H9 (cell line): Measurements from ENCODE around the gene HOMER3. TPM values are rescaled to one million over a fixed set of nuclear protein-coding genes. Genes with fewer than 3 reads are reported as not detected.

Source experiments
- DNase-seq: peaks from one replicate; pipeline ENCODE4 v3.0.0-alpha.2; 2017
- H2AFZ ChIP-seq: one replicate; pipeline ENCODE4 v1.6.1; 2013; ENCODE audit warnings: mild to moderate bottlenecking, low read length, control low read depth, moderate library complexity
- H2AK5ac ChIP-seq: 2 replicates; pipeline ENCODE4 v1.6.1; 2013; ENCODE audit warnings: low read length, control low read depth, mixed read lengths; ENCODE audit not compliant: insufficient read length
- H2BK120ac ChIP-seq: one replicate; pipeline ENCODE4 v1.6.1; 2013; ENCODE audit warnings: low read depth, mild to moderate bottlenecking, low read length, control low read depth, inconsistent platforms; ENCODE audit not compliant: poor library complexity, severe bottlenecking
- H2BK12ac ChIP-seq: 2 replicates; pipeline ENCODE4 v1.6.1; 2013; ENCODE audit warnings: low read length, control low read depth, mixed read lengths, low read depth; ENCODE audit not compliant: insufficient read length
- H2BK15ac ChIP-seq: 2 replicates; pipeline ENCODE4 v1.6.1; 2013; ENCODE audit warnings: low read depth, low read length, control low read depth
- H2BK20ac ChIP-seq: one replicate; pipeline ENCODE4 v1.6.1; 2013; ENCODE audit warnings: low read depth, mild to moderate bottlenecking, low read length, control low read depth, inconsistent platforms; ENCODE audit not compliant: poor library complexity, severe bottlenecking
- H2BK5ac ChIP-seq: 2 replicates; pipeline ENCODE4 v1.6.1; 2013; ENCODE audit warnings: low read length, control low read depth, mixed read lengths; ENCODE audit not compliant: insufficient read length
- H3K14ac ChIP-seq: 2 replicates; pipeline ENCODE4 v1.6.1; 2013; ENCODE audit warnings: low read length, control low read depth; ENCODE audit not compliant: insufficient read depth
- H3K18ac ChIP-seq: 2 replicates; pipeline ENCODE4 v1.6.1; 2013; ENCODE audit warnings: low read depth, mild to moderate bottlenecking, mixed read lengths, low read length, control low read depth; ENCODE audit not compliant: insufficient read length
- H3K23ac ChIP-seq: 2 replicates; pipeline ENCODE4 v1.6.1; 2013; ENCODE audit warnings: low read length, control low read depth, mixed read lengths, low read depth; ENCODE audit not compliant: insufficient read length
- H3K23me2 ChIP-seq: 2 replicates; pipeline ENCODE4 v1.6.1; 2013; ENCODE audit warnings: low read depth, mild to moderate bottlenecking, mixed read lengths, low read length, control low read depth; ENCODE audit not compliant: insufficient read length, poor library complexity, severe bottlenecking
- H3K27ac ChIP-seq: 2 replicates; pipeline ENCODE4 v1.5.1; 2013; ENCODE audit warnings: low read length, control low read depth, mixed read lengths, low read depth; ENCODE audit not compliant: insufficient read length
- H3K27me3 ChIP-seq: 2 replicates; pipeline ENCODE4 v1.6.1; 2013; ENCODE audit warnings: low read length, control low read depth, inconsistent platforms; ENCODE audit not compliant: insufficient read depth
- H3K4ac ChIP-seq: 2 replicates; pipeline ENCODE4 v1.6.1; 2013; ENCODE audit warnings: low read depth, mild to moderate bottlenecking, control low read depth, inconsistent platforms, low read length, moderate library complexity
- H3K4me1 ChIP-seq: 2 replicates; pipeline ENCODE4 v1.6.1; 2013; ENCODE audit warnings: low read length, control low read depth, inconsistent platforms; ENCODE audit not compliant: insufficient read depth
- H3K4me2 ChIP-seq: 2 replicates; pipeline ENCODE4 v1.6.1; 2013; ENCODE audit warnings: low read length, control low read depth, mixed read lengths; ENCODE audit not compliant: insufficient read length, insufficient read depth
- H3K56ac ChIP-seq: 2 replicates; pipeline ENCODE4 v1.6.1; 2013; ENCODE audit warnings: low read depth, mild to moderate bottlenecking, mixed read lengths, low read length, control low read depth; ENCODE audit not compliant: insufficient read length
- H3K79me1 ChIP-seq: 2 replicates; pipeline ENCODE4 v1.6.1; 2013; ENCODE audit warnings: low read depth, mild to moderate bottlenecking, moderate library complexity, low read length, control low read depth, inconsistent platforms; ENCODE audit not compliant: insufficient read depth, poor library complexity, severe bottlenecking
- H3K79me2 ChIP-seq: 2 replicates; pipeline ENCODE4 v1.6.1; 2013; ENCODE audit warnings: low read length, control low read depth, inconsistent platforms; ENCODE audit not compliant: insufficient read depth
- H3K9ac ChIP-seq: 2 replicates; pipeline ENCODE4 v1.6.1; 2013; ENCODE audit warnings: low read length, control low read depth, mixed read lengths; ENCODE audit not compliant: insufficient read length; ENCODE audit errors: extremely low read depth
- H3K9me3 ChIP-seq: one replicate; pipeline ENCODE4 v1.6.1; 2013; ENCODE audit warnings: low read depth, low read length, inconsistent platforms; ENCODE audit not compliant: control insufficient read depth
- H3T11ph ChIP-seq: one replicate; pipeline ENCODE4 v1.6.1; 2013; ENCODE audit warnings: mild to moderate bottlenecking, low read length, control low read depth, inconsistent platforms
- H4K20me1 ChIP-seq: one replicate; pipeline ENCODE4 v1.6.1; 2013; ENCODE audit not compliant: control insufficient read depth, insufficient read length, insufficient read depth
- H4K5ac ChIP-seq: 2 replicates; pipeline ENCODE4 v1.6.1; 2013; ENCODE audit warnings: low read depth, mild to moderate bottlenecking, mixed read lengths, low read length, control low read depth; ENCODE audit not compliant: insufficient read length
- H4K8ac ChIP-seq: replicated peaks from 2 replicates; pipeline ENCODE4 v1.6.1; 2013; ENCODE audit warnings: low read length, control low read depth, mixed read lengths, low read depth; ENCODE audit not compliant: insufficient read length
- H4K91ac ChIP-seq: 2 replicates; pipeline ENCODE4 v1.6.1; 2013; ENCODE audit warnings: low read depth, mild to moderate bottlenecking, moderate library complexity, mixed read lengths, low read length, control low read depth; ENCODE audit not compliant: insufficient read length
- H3K27ac Mint-ChIP-seq, 3 experiments: 2 replicates in 2 of 3; 3 replicates in 1 of 3; pipeline ENCODE4 v1.8.0; 2020 to 2021; ENCODE audit warnings: mixed read lengths in 3 of 3, mild to moderate bottlenecking in 1 of 3, moderate library complexity in 1 of 3
- H3K27me3 Mint-ChIP-seq: 2 replicates; pipeline ENCODE4 v1.8.0; 2021; ENCODE audit warnings: low read depth, mild to moderate bottlenecking, moderate library complexity, mixed read lengths
- H3K36me3 Mint-ChIP-seq, 3 experiments: 2 replicates in 2 of 3; 3 replicates in 1 of 3; pipeline ENCODE4 v1.8.0; 2020 to 2021; ENCODE audit warnings: low read depth in 3 of 3, mixed read lengths in 3 of 3; ENCODE audit not compliant: insufficient read depth in 1 of 3
- H3K4me1 Mint-ChIP-seq, 2 experiments: 2 replicates each; pipeline ENCODE4 v1.8.0; 2020; ENCODE audit warnings: mixed read lengths in 2 of 2
- H3K4me3 Mint-ChIP-seq, 2 experiments: 2 replicates in 1 of 2; 3 replicates in 1 of 2; pipeline ENCODE4 v1.8.0; 2020 to 2021; ENCODE audit warnings: mild to moderate bottlenecking in 2 of 2, mixed read lengths in 2 of 2, moderate library complexity in 1 of 2
- H3K9me3 Mint-ChIP-seq, 2 experiments: 2 replicates in 1 of 2; 3 replicates in 1 of 2; pipeline ENCODE4 v1.8.0; 2020; ENCODE audit warnings: mild to moderate bottlenecking in 2 of 2, mixed read lengths in 2 of 2, moderate library complexity in 1 of 2
- WGBS: extraction: QIAGEN DNeasy Blood & Tissue Kit; methylation state at CpG from one replicate; pipeline ENCODE4 v1.1.7; 2013; ENCODE audit warnings: missing lambda C conversion rate, low lambda C conversion rate, mixed read lengths; ENCODE audit not compliant: insufficient read length; ENCODE audit errors: extremely low coverage; 5-methylcytosine and 5-hydroxymethylcytosine counted together
- total RNA-seq: library from RNA; stranded (reverse); gene quantifications from 2 replicates; pipeline ENCODE4 v1.2.1, GENCODE V29; 2021
- TF ChIP-seq, protein P1 (sequence below): fragments of 200-600 bp; sonication (generic); conservative IDR thresholded peaks from 3 replicates; pipeline ENCODE4 v1.8.0; 2021; ENCODE audit warnings: antibody characterized with exemption, mild to moderate bottlenecking

Gene HOMER3
- total RNA-seq, 1 experiment from 2014 or later, result 20.2 TPM

- Mint-ChIP-seq H3K9me3 (no peaks in the 10 kb centered on the region; a peak in 1 of 5 replicates), H3K27ac (no peak overlapping the region; a peak in 1 of 7 replicates), H3K36me3 (peaks cover 9 to 24% (median 9%) of the 10 kb centered on the region in 3 experiments), H3K4me3 (no peak overlapping the region; a peak in 1 of 5 replicates), H3K27me3 (no peaks in the 10 kb centered on the region; the same call in none of the 2 replicates), H3K4me1 (peaks cover 0 to 8% of the 10 kb centered on the region in 2 experiments; a peak in 1 of 4 replicates)
- Histone ChIP-seq H3K4ac (no peak overlapping the region), H2AFZ (no peak overlapping the region), H3K9me3 (no peaks in the 10 kb centered on the region), H2BK5ac (no peak overlapping the region), H3K79me1 (no peaks in the 10 kb centered on the region), H2BK120ac (no peak overlapping the region), H3K9ac (no peak overlapping the region), H2BK15ac (no peak overlapping the region), H3K23me2 (peaks cover 4% of the 10 kb centered on the region), H3K27ac (no peak overlapping the region), H2BK20ac (no peak overlapping the region), H3K4me2 (no peak overlapping the region), H3T11ph (no peak overlapping the region), H4K20me1 (no peaks in the 10 kb centered on the region), H3K56ac (no peak overlapping the region), H3K79me2 (no peaks in the 10 kb centered on the region), H3K18ac (no peak overlapping the region), H4K8ac (no peak overlapping the region), H2AK5ac (no peak overlapping the region), H3K4me1 (no peaks in the 10 kb centered on the region), H3K14ac (no peak overlapping the region), H3K27me3 (no peaks in the 10 kb centered on the region), H4K5ac (no peak overlapping the region), H3K23ac (no peak overlapping the region), H2BK12ac (no peak overlapping the region), H4K91ac (no peak overlapping the region)
- DNase-seq, result no peak
- TF ChIP-seq, protein P1, sequence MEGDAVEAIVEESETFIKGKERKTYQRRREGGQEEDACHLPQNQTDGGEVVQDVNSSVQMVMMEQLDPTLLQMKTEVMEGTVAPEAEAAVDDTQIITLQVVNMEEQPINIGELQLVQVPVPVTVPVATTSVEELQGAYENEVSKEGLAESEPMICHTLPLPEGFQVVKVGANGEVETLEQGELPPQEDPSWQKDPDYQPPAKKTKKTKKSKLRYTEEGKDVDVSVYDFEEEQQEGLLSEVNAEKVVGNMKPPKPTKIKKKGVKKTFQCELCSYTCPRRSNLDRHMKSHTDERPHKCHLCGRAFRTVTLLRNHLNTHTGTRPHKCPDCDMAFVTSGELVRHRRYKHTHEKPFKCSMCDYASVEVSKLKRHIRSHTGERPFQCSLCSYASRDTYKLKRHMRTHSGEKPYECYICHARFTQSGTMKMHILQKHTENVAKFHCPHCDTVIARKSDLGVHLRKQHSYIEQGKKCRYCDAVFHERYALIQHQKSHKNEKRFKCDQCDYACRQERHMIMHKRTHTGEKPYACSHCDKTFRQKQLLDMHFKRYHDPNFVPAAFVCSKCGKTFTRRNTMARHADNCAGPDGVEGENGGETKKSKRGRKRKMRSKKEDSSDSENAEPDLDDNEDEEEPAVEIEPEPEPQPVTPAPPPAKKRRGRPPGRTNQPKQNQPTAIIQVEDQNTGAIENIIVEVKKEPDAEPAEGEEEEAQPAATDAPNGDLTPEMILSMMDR, result no peak
- WGBS, result no CpG with 5 or more reads among the region's 10 CpGs
These were observed 50.9 kb downstream of the HOMER3 start for GRCh38 chr19:18889949-18890745.
